ENCODE data around the gene IKBKE. TPM values are rescaled to one million over a fixed set of nuclear protein-coding genes. Genes with fewer than 3 reads are reported as not detected.

The IKBKE gene
- total RNA-seq, 2 donors from 2014 or later: 15.9 to 28.4 TPM

GRCh38 chr1:206447792-206448191, 22.5 kb upstream of the IKBKE start:
- no peak overlapping the region for H3K27ac ChIP-seq
- H3K9ac ChIP-seq (ENCODE audit: low read depth in 2 of 2, low read length in 2 of 2): no peak overlapping the region
- no peaks in the 10 kb centered on the region for H3K9me3 ChIP-seq
- no peak overlapping the region for H3K4me3 ChIP-seq
- H3K27me3 ChIP-seq: no peaks in the 10 kb centered on the region
- H3K4me1 ChIP-seq: no peaks in the 10 kb centered on the region
- no peak for DNase-seq
- TF ChIP-seq CTCF (IDR thresholded peaks at IDR 0.05): no peak
- intact Hi-C loops (cut with DNase I): no loop called here
- no peaks in the 10 kb centered on the region for H3K36me3 ChIP-seq

- no peak overlapping the region for H3K27ac ChIP-seq
- H3K9me3 ChIP-seq: no peaks in the 10 kb centered on the region
- no peak overlapping the region for H3K9ac ChIP-seq (ENCODE audit: low read depth in 2 of 2, low read length in 2 of 2)
- H3K4me3 ChIP-seq: no peak overlapping the region
- no peaks in the 10 kb centered on the region for H3K4me1 ChIP-seq
- H3K36me3 ChIP-seq: no peaks in the 10 kb centered on the region
- no peak for DNase-seq
- TF ChIP-seq CTCF (IDR thresholded peaks at IDR 0.05): no peak
- no peaks in the 10 kb centered on the region for H3K27me3 ChIP-seq
- intact Hi-C loops (cut with DNase I): no loop called here
Measured at GRCh38 chr1:206448471-206448870, 21.8 kb upstream of the IKBKE start.

- Histone ChIP-seq H3K9ac (ENCODE audit: low read depth in 2 of 2, low read length in 2 of 2) (no peak overlapping the region), H3K27me3 (no peaks in the 10 kb centered on the region), H3K27ac (no peak overlapping the region), H3K9me3 (no peaks in the 10 kb centered on the region), H3K4me1 (no peaks in the 10 kb centered on the region), H3K36me3 (no peaks in the 10 kb centered on the region), H3K4me3 (no peak overlapping the region)
- intact Hi-C loops (cut with DNase I): no loop called here
- no peak for DNase-seq
- TF ChIP-seq CTCF (IDR thresholded peaks at IDR 0.05): no peak
Measured at GRCh38 chr1:206449565-206449964, 20.7 kb upstream of the IKBKE start.

GRCh38 chr1:206450281-206450680, 20.0 kb upstream of the IKBKE start:
- TF ChIP-seq CTCF (IDR thresholded peaks at IDR 0.05): no peak
- intact Hi-C loops (cut with DNase I): no loop called here
- H3K36me3 ChIP-seq: no peaks in the 10 kb centered on the region

GRCh38 chr1:206451134-206451686, 19.1 kb upstream of the IKBKE start:
- no peak overlapping the region for H3K27ac ChIP-seq
- intact Hi-C loops (cut with DNase I): no loop called here
- H3K9me3 ChIP-seq: no peaks in the 10 kb centered on the region
- H3K27me3 ChIP-seq: no peaks in the 10 kb centered on the region
- no peak overlapping the region for H3K4me3 ChIP-seq
- no peaks in the 10 kb centered on the region for H3K36me3 ChIP-seq
- no peak overlapping the region for H3K9ac ChIP-seq (ENCODE audit: low read depth in 2 of 2, low read length in 2 of 2)
- DNase-seq: no peak
- H3K4me1 ChIP-seq: no peaks in the 10 kb centered on the region
- TF ChIP-seq CTCF (IDR thresholded peaks at IDR 0.05): no peak

More at GRCh38 chr1:206450281-206450680, 20.0 kb upstream of the IKBKE start:
- H3K4me3 ChIP-seq: no peak overlapping the region
- no peaks in the 10 kb centered on the region for H3K9me3 ChIP-seq
- no peak for DNase-seq
- H3K9ac ChIP-seq (ENCODE audit: low read depth in 2 of 2, low read length in 2 of 2): no peak overlapping the region
- no peak overlapping the region for H3K27ac ChIP-seq
- H3K27me3 ChIP-seq: no peaks in the 10 kb centered on the region
- H3K4me1 ChIP-seq: no peaks in the 10 kb centered on the region

Measured in colonic mucosa (tissue), 4 donors.